Trophoblast cell (in vitro differentiated cells and primary cell): Measurements from ENCODE around the gene MAPRE3.

ENCODE experiments used
- DNase-seq, 2 donors: peaks; one replicate each; pipeline ENCODE4 v3.0.0-alpha.2; 2016
- H2AFZ ChIP-seq: 2 replicates; pipeline ENCODE4 v1.6.1; 2013; ENCODE audit warnings: low read length, moderate library complexity, mild to moderate bottlenecking; ENCODE audit not compliant: insufficient read depth, poor library complexity
- H2AK5ac ChIP-seq: 2 replicates; pipeline ENCODE4 v1.6.1; 2013; ENCODE audit warnings: mild to moderate bottlenecking, low read length
- H2BK120ac ChIP-seq: 2 replicates; pipeline ENCODE4 v1.6.1; 2013; ENCODE audit warnings: low read length, mild to moderate bottlenecking, moderate library complexity; ENCODE audit not compliant: insufficient read depth, poor library complexity
- H2BK12ac ChIP-seq: 2 replicates; pipeline ENCODE4 v1.6.1; 2013; ENCODE audit warnings: mild to moderate bottlenecking, low read length, moderate library complexity
- H2BK5ac ChIP-seq: 2 replicates; pipeline ENCODE4 v1.6.1; 2013; ENCODE audit warnings: low read length, low read depth, moderate library complexity, mild to moderate bottlenecking; ENCODE audit not compliant: poor library complexity
- H3K14ac ChIP-seq: 2 replicates; pipeline ENCODE4 v1.6.1; 2013; ENCODE audit warnings: mild to moderate bottlenecking, low read length
- H3K18ac ChIP-seq: 2 replicates; pipeline ENCODE4 v1.6.1; 2013; ENCODE audit warnings: mild to moderate bottlenecking, low read length
- H3K23ac ChIP-seq: 2 replicates; pipeline ENCODE4 v1.6.1; 2013; ENCODE audit warnings: low read length
- H3K27ac ChIP-seq: 2 replicates; pipeline ENCODE4 v1.5.1; 2013; ENCODE audit warnings: low read depth, mild to moderate bottlenecking, inconsistent platforms, low read length, moderate library complexity
- H3K27me3 ChIP-seq: 2 replicates; pipeline ENCODE4 v1.6.1; 2013; ENCODE audit warnings: inconsistent platforms, mild to moderate bottlenecking, low read length, moderate library complexity; ENCODE audit not compliant: insufficient read depth
- H3K36me3 ChIP-seq, 2 experiments: 1 replicate in 1 of 2; 2 replicates in 1 of 2; pipeline ENCODE4 v1.6.1; 2013; ENCODE audit warnings: low read length in 2 of 2, mild to moderate bottlenecking in 2 of 2, moderate library complexity in 1 of 2; ENCODE audit not compliant: insufficient read depth in 2 of 2, control insufficient read depth in 1 of 2
- H3K4ac ChIP-seq: 2 replicates; pipeline ENCODE4 v1.6.1; 2013; ENCODE audit warnings: low read depth, mild to moderate bottlenecking, low read length, moderate library complexity
- H3K4me1 ChIP-seq, 2 experiments: 1 replicate in 1 of 2; 2 replicates in 1 of 2; pipeline ENCODE4 v1.6.1; 2013; ENCODE audit warnings: low read length in 2 of 2, mild to moderate bottlenecking in 2 of 2, moderate library complexity in 1 of 2; ENCODE audit not compliant: insufficient read depth in 2 of 2, control insufficient read depth in 1 of 2
- H3K4me2 ChIP-seq: 2 replicates; pipeline ENCODE4 v1.6.1; 2013; ENCODE audit warnings: inconsistent platforms, mild to moderate bottlenecking, low read length, moderate library complexity
- H3K4me3 ChIP-seq: 2 replicates; pipeline ENCODE4 v1.5.1; 2013; ENCODE audit warnings: mild to moderate bottlenecking, low read depth, low read length, inconsistent platforms
- H3K79me1 ChIP-seq: one replicate; pipeline ENCODE4 v1.6.1; 2013; ENCODE audit warnings: low read length
- H3K79me2 ChIP-seq: 2 replicates; pipeline ENCODE4 v1.6.1; 2013; ENCODE audit warnings: low read length, mild to moderate bottlenecking; ENCODE audit not compliant: control insufficient read depth, insufficient read depth, poor library complexity
- H3K9ac ChIP-seq: 2 replicates; pipeline ENCODE4 v1.6.1; 2013; ENCODE audit warnings: mild to moderate bottlenecking, low read length
- H3K9me3 ChIP-seq: 2 replicates; pipeline ENCODE4 v1.6.1; 2013; ENCODE audit warnings: low read depth, mild to moderate bottlenecking, control low read depth, inconsistent platforms, low read length; ENCODE audit not compliant: insufficient read depth
- H4K12ac ChIP-seq: 2 replicates; pipeline ENCODE4 v1.6.1; 2013; ENCODE audit warnings: low read depth, mild to moderate bottlenecking, low read length, moderate library complexity
- H4K8ac ChIP-seq: 2 replicates; pipeline ENCODE4 v1.6.1; 2013; ENCODE audit warnings: low read depth, mild to moderate bottlenecking, low read length, moderate library complexity
- H4K91ac ChIP-seq: one replicate; pipeline ENCODE4 v1.6.1; 2013; ENCODE audit warnings: low read depth, mild to moderate bottlenecking, low read length, moderate library complexity
- WGBS: extraction: QIAGEN DNeasy Blood & Tissue Kit; methylation state at CpG from one replicate; pipeline ENCODE4 v1.1.7; 2013; ENCODE audit warnings: missing lambda C conversion rate; ENCODE audit not compliant: insufficient read length, insufficient coverage; ENCODE audit errors: extremely low coverage; 5-methylcytosine and 5-hydroxymethylcytosine counted together

The MAPRE3 gene

DNA sequence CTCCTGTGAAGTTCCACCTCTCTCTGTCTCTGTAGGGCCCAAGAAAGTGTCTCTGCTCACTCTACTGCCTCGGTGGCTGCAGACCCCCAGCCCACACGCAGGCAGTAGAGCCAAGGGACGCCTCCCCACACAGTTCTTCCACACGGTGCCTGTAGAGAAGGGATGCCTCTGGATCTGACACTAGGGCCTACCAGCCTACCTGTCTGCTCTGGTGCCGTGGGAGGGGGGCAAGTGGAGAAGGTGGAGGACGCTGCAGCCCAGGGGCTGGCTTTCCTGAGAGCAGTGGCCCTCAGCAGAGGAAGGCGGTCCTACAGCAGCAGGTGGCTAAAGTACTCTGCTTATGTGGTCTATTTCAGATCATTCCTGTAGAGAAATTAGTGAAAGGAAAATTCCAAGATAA lies 53.3 kb downstream of the MAPRE3 start:
- Histone ChIP-seq H4K91ac (no peak overlapping the region), H3K23ac (no peak overlapping the region), H3K4me3 (no peak overlapping the region), H3K9me3 (no peaks in the 10 kb centered on the region), H3K18ac (no peak overlapping the region), H3K79me2 (no peaks in the 10 kb centered on the region), H3K36me3 (peaks cover 37 to 38% of the 10 kb centered on the region in 2 experiments), H3K4me2 (no peak overlapping the region), H4K12ac (no peak overlapping the region), H3K14ac (no peak overlapping the region), H2BK120ac (no peak overlapping the region), H3K27ac (no peak overlapping the region), H3K4ac (no peak overlapping the region), H2AK5ac (no peak overlapping the region), H2BK12ac (no peak overlapping the region), H4K8ac (no peak overlapping the region), H3K27me3 (no peaks in the 10 kb centered on the region), H2BK5ac (no peak overlapping the region), H3K9ac (no peak overlapping the region), H2AFZ (no peak overlapping the region), H3K79me1 (peaks cover 4% of the 10 kb centered on the region), H3K4me1 (peaks cover 15 to 16% of the 10 kb centered on the region in 2 experiments)
- no peak for DNase-seq
- WGBS: no CpG with 5 or more reads among the region's 7 CpGs

GRCh38 chr2:27024188-27024587 lies 53.8 kb downstream of the MAPRE3 start:
- no peak overlapping the region for H3K4me2 ChIP-seq
- no peak overlapping the region for H2BK12ac ChIP-seq
- no peak overlapping the region for H2BK5ac ChIP-seq
- no peak overlapping the region for H3K4ac ChIP-seq
- DNase-seq: no peak
- H4K91ac ChIP-seq: no peak overlapping the region
- H4K12ac ChIP-seq: no peak overlapping the region
- H2BK120ac ChIP-seq: no peak overlapping the region
- no peak overlapping the region for H3K27ac ChIP-seq
- H3K18ac ChIP-seq: no peak overlapping the region
- no peaks in the 10 kb centered on the region for H3K79me2 ChIP-seq
- H3K4me3 ChIP-seq: no peak overlapping the region
- no CpG with 5 or more reads among the region's 18 CpGs for WGBS
- H3K79me1 ChIP-seq: peaks cover 4% of the 10 kb centered on the region
- H3K9me3 ChIP-seq: no peaks in the 10 kb centered on the region
- no peak overlapping the region for H3K23ac ChIP-seq
- no peak overlapping the region for H3K14ac ChIP-seq
- H2AK5ac ChIP-seq: no peak overlapping the region
- H3K36me3 ChIP-seq: peaks cover 37 to 42% of the 10 kb centered on the region in 2 experiments
- H2AFZ ChIP-seq: no peak overlapping the region
- no peak overlapping the region for H4K8ac ChIP-seq
- peaks cover 15 to 16% of the 10 kb centered on the region in 2 experiments for H3K4me1 ChIP-seq
- no peaks in the 10 kb centered on the region for H3K27me3 ChIP-seq
- no peak overlapping the region for H3K9ac ChIP-seq

- Histone ChIP-seq H3K18ac (no peak overlapping the region), H3K9me3 (no peaks in the 10 kb centered on the region), H3K36me3 (peaks cover 37 to 42% of the 10 kb centered on the region in 2 experiments), H3K23ac (no peak overlapping the region), H2AFZ (no peak overlapping the region), H3K27me3 (no peaks in the 10 kb centered on the region), H3K4me3 (no peak overlapping the region), H3K79me1 (peaks cover 3% of the 10 kb centered on the region), H3K27ac (no peak overlapping the region), H2BK5ac (no peak overlapping the region), H3K79me2 (no peaks in the 10 kb centered on the region), H2AK5ac (no peak overlapping the region), H3K14ac (no peak overlapping the region), H3K4me2 (no peak overlapping the region), H4K91ac (no peak overlapping the region), H4K12ac (no peak overlapping the region), H2BK120ac (no peak overlapping the region), H4K8ac (no peak overlapping the region), H3K9ac (no peak overlapping the region), H2BK12ac (no peak overlapping the region), H3K4me1 (peaks cover 15 to 17% of the 10 kb centered on the region in 2 experiments), H3K4ac (no peak overlapping the region)
- DNase-seq: no peak
- no CpG with 5 or more reads among the region's 12 CpGs for WGBS
Measured at GRCh38 chr2:27024812-27025211, 54.4 kb downstream of the MAPRE3 start.

DNA sequence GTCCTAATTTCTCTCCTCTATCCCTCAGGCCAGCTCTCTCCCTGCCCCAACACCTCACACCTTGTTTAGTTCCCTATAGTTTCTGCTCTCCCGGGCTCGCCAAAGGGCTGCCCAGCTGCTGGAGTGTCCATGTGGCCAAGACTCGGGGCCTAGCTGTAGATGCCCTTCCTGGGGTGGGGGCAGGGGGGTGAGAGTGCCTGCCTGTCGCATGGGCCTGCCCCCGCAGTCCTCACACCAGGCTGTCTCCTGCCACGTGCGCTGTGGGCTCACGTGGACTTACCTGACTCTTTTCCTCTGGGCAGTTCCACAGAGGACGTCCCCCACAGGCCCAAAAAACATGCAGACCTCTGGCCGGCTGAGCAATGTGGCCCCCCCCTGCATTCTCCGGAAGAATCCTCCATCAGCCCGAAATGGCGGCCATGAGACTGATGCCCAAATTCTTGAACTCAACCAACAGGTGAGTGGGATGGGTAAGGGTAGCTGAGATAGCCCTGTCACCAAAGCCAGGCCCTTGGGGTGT lies 54.9 kb downstream of the MAPRE3 start:
- H2BK5ac ChIP-seq: no peak overlapping the region
- WGBS: no CpG with 5 or more reads among the region's 13 CpGs
- no peak overlapping the region for H3K4ac ChIP-seq
- no peak overlapping the region for H3K27ac ChIP-seq
- no peaks in the 10 kb centered on the region for H3K27me3 ChIP-seq
- no peak for DNase-seq
- no peak overlapping the region for H2AK5ac ChIP-seq
- no peak overlapping the region for H3K23ac ChIP-seq
- no peak overlapping the region for H4K91ac ChIP-seq
- H3K36me3 ChIP-seq: peaks cover 39 to 42% of the 10 kb centered on the region in 2 experiments
- H2BK120ac ChIP-seq: no peak overlapping the region
- no peaks in the 10 kb centered on the region for H3K79me2 ChIP-seq
- no peak overlapping the region for H4K12ac ChIP-seq
- no peak overlapping the region for H2BK12ac ChIP-seq
- H3K79me1 ChIP-seq: peaks cover 2% of the 10 kb centered on the region
- H3K9me3 ChIP-seq: no peaks in the 10 kb centered on the region
- no peak overlapping the region for H3K4me3 ChIP-seq
- H3K9ac ChIP-seq: no peak overlapping the region
- no peak overlapping the region for H3K4me2 ChIP-seq
- no peak overlapping the region for H3K14ac ChIP-seq
- H2AFZ ChIP-seq: no peak overlapping the region
- no peak overlapping the region for H3K18ac ChIP-seq
- peaks cover 14% of the 10 kb centered on the region in 2 experiments for H3K4me1 ChIP-seq
- no peak overlapping the region for H4K8ac ChIP-seq
